ENCODE results near the gene SMCR8.
"Not testable (repeated sequence)": the region's sequence is repeated elsewhere in the genome, so short reads cannot be mapped to it uniquely, and the experiment has no call there.

The SMCR8 gene

GRCh38 chr17:18314731-18315561, at the start of gene SMCR8, which contains the start of gene TOP3A:
TSS of gene SMCR8 (plus strand) at chr17:18315293. CDS start at chr17:18315790, 497 bp downstream.
TSS of gene TOP3A (minus strand) at chr17:18314994. CDS start at chr17:18314778, 216 bp downstream.
- in situ Hi-C loops (cut with HindIII; ENCODE audit: low sequenced_read_pairs): loop anchor here (5.0 kb wide), 1 partner anchor 43 kb away; no protein-coding TSS in a partner anchor

- in situ Hi-C loops (cut with HindIII; ENCODE audit: low sequenced_read_pairs): no loop called here
Observed at GRCh38 chr17:18267366-18267765, 47.7 kb upstream of the SMCR8 start.

- in situ Hi-C loops (cut with HindIII; ENCODE audit: low sequenced_read_pairs): no loop called here
Observed at GRCh38 chr17:18267927-18268711, 47.0 kb upstream of the SMCR8 start.

GRCh38 chr17:18270046-18270931, 44.8 kb upstream of the SMCR8 start:
- in situ Hi-C loops (cut with HindIII; ENCODE audit: low sequenced_read_pairs): loop anchor here (5.0 to 10.0 kb wide), 3 partner anchors 42 to 165 kb away; partner anchors contain the start of genes MYO15A and TOP3A

GRCh38 chr17:18277076-18277475, 38.0 kb upstream of the SMCR8 start:
- in situ Hi-C loops (cut with HindIII; ENCODE audit: low sequenced_read_pairs): loop anchor here (10.0 kb wide), 1 partner anchor 172 kb away; the partner anchor contains the start of gene MYO15A

GRCh38 chr17:18278867-18279266, 36.2 kb upstream of the SMCR8 start:
- in situ Hi-C loops (cut with HindIII; ENCODE audit: low sequenced_read_pairs): loop anchor here (10.0 kb wide), 1 partner anchor 174 kb away; the partner anchor contains the start of gene MYO15A

GRCh38 chr17:18280249-18280648, 34.8 kb upstream of the SMCR8 start:
- in situ Hi-C loops (cut with HindIII; ENCODE audit: low sequenced_read_pairs): no loop called here

GRCh38 chr17:18280766-18281371, 34.2 kb upstream of the SMCR8 start:
- in situ Hi-C loops (cut with HindIII; ENCODE audit: low sequenced_read_pairs): no loop called here

GRCh38 chr17:18281788-18282187, 33.3 kb upstream of the SMCR8 start:
- in situ Hi-C loops (cut with HindIII; ENCODE audit: low sequenced_read_pairs): no loop called here

GRCh38 chr17:18285296-18285695, 29.8 kb upstream of the SMCR8 start:
- in situ Hi-C loops (cut with HindIII; ENCODE audit: low sequenced_read_pairs): no loop called here

- in situ Hi-C loops (cut with HindIII; ENCODE audit: low sequenced_read_pairs): no loop called here
Observed at GRCh38 chr17:18291718-18292540, 23.2 kb upstream of the SMCR8 start.

GRCh38 chr17:18298061-18298460, 17.0 kb upstream of the SMCR8 start:
- in situ Hi-C loops (cut with HindIII; ENCODE audit: low sequenced_read_pairs): not testable (repeated sequence)

GRCh38 chr17:18300725-18301480, 14.2 kb upstream of the SMCR8 start:
- in situ Hi-C loops (cut with HindIII; ENCODE audit: low sequenced_read_pairs): no loop called here

GRCh38 chr17:18303206-18303605, 11.9 kb upstream of the SMCR8 start:
- in situ Hi-C loops (cut with HindIII; ENCODE audit: low sequenced_read_pairs): not testable (repeated sequence)

GRCh38 chr17:18309202-18309601, 5.9 kb upstream of the SMCR8 start:
- in situ Hi-C loops (cut with HindIII; ENCODE audit: low sequenced_read_pairs): no loop called here

- in situ Hi-C loops (cut with HindIII; ENCODE audit: low sequenced_read_pairs): loop anchor here (5.0 kb wide), 1 partner anchor 42 kb away; no protein-coding TSS in a partner anchor
Observed at GRCh38 chr17:18314059-18314730, 898 bp upstream of the SMCR8 start.

GRCh38 chr17:18315562-18315922, 449 bp downstream of the SMCR8 start:
- in situ Hi-C loops (cut with HindIII; ENCODE audit: low sequenced_read_pairs): no loop called here

GRCh38 chr17:18315961-18316360, 868 bp downstream of the SMCR8 start:
- in situ Hi-C loops (cut with HindIII; ENCODE audit: low sequenced_read_pairs): no loop called here

Measured in endothelial cell of hepatic sinusoid (primary cell).